Peyer's patch (tissue), 4 donors: ENCODE data around the gene CDC42EP5. TPM values are rescaled to one million over a fixed set of nuclear protein-coding genes. Genes with fewer than 3 reads are reported as not detected.

Source experiments
- DNase-seq, 3 donors: peaks; one replicate each; pipeline ENCODE4 v3.0.0-alpha.2; 2017 to 2019
- H3K27ac ChIP-seq, 4 donors: fragments of 200-600 bp; sonication (generic); one replicate each; pipeline ENCODE4 v1.5.1; 2016 to 2019
- H3K27me3 ChIP-seq, 2 donors: fragments of 200-600 bp; sonication (generic); one replicate each; pipeline ENCODE4 v1.5.1; 2019
- H3K36me3 ChIP-seq, 3 donors: fragments of 200-600 bp; sonication (generic); one replicate each; pipeline ENCODE4 v1.5.1; 2016 to 2019
- H3K4me1 ChIP-seq, 4 donors: fragments of 200-600 bp; sonication (generic); one replicate each; pipeline ENCODE4 v1.5.1; 2016 to 2019
- H3K4me3 ChIP-seq, 4 donors: fragments of 200-600 bp; sonication (generic); 1 replicate in 3 of 4; 2 replicates in 1 of 4; pipeline ENCODE4 v1.5.1; 2016 to 2019; ENCODE audit warnings: mild to moderate bottlenecking in 1 of 4
- H3K9me3 ChIP-seq, 4 donors: fragments of 200-600 bp; sonication (generic); one replicate each; pipeline ENCODE4 v1.5.1; 2016 to 2019; ENCODE audit warnings: mild to moderate bottlenecking in 1 of 4
- CTCF ChIP-seq, 6 experiments: fragments of 450-650 bp in 4 of 6; fragments of 200-600 bp in 2 of 6; sonication (generic) in 1 of 6; IDR thresholded peaks; one replicate each; pipeline ENCODE4 v1.5.1; 2017 to 2019; ENCODE audit warnings: antibody characterized with exemption in 6 of 6, mild to moderate bottlenecking in 3 of 6, moderate library complexity in 1 of 6
- POLR2A ChIP-seq, 2 donors: fragments of 450-650 bp; IDR thresholded peaks; one replicate each; pipeline ENCODE4 v1.5.1; 2017; ENCODE audit warnings: antibody characterized with exemption in 2 of 2, mild to moderate bottlenecking in 2 of 2, moderate library complexity in 2 of 2
- total RNA-seq, 4 donors: library from RNA; depleted of rRNA; stranded (reverse); fragments of >200 nt; gene quantifications; one replicate each; pipeline ENCODE4 v1.1.0, GENCODE V29; 2016

The CDC42EP5 gene
- total RNA-seq, 4 donors from 2014 or later, result 38.0 to 133 (median 94.1) TPM

- no peaks in the 10 kb centered on the region for H3K9me3 ChIP-seq
- no peak overlapping the region for H3K27ac ChIP-seq
- no peak for DNase-seq
- H3K36me3 ChIP-seq, result no peaks in the 10 kb centered on the region
- H3K27me3 ChIP-seq, result no peaks in the 10 kb centered on the region
- no peak overlapping the region for H3K4me3 ChIP-seq
- peaks cover 0 to 15% (median 7%) of the 10 kb centered on the region in 4 donors for H3K4me1 ChIP-seq
- TF ChIP-seq POLR2A (IDR thresholded peaks at IDR 0.05) (no peak), CTCF (IDR thresholded peaks at IDR 0.05) (no peak)
Observed at GRCh38 chr19:54426291-54426931, 46.7 kb downstream of the CDC42EP5 start.

- Histone ChIP-seq H3K4me3 (no peak overlapping the region), H3K9me3 (no peaks in the 10 kb centered on the region), H3K4me1 (peaks cover 0 to 8% (median 3%) of the 10 kb centered on the region in 4 donors), H3K36me3 (no peaks in the 10 kb centered on the region), H3K27ac (no peak overlapping the region), H3K27me3 (peaks cover 0 to 6% of the 10 kb centered on the region in 2 donors)
- TF ChIP-seq CTCF (IDR thresholded peaks at IDR 0.05) (no peak), POLR2A (IDR thresholded peaks at IDR 0.05) (no peak)
- DNase-seq, result no peak
Observed at GRCh38 chr19:54425382-54425723, 47.7 kb downstream of the CDC42EP5 start.

GRCh38 chr19:54424660-54425381 is 48.3 kb downstream of the CDC42EP5 start:
- no peaks in the 10 kb centered on the region for H3K36me3 ChIP-seq
- peaks cover 0 to 7% of the 10 kb centered on the region in 2 donors for H3K27me3 ChIP-seq
- H3K9me3 ChIP-seq, result no peaks in the 10 kb centered on the region
- H3K27ac ChIP-seq, result no peak overlapping the region
- peaks cover 0 to 2% (median 0%) of the 10 kb centered on the region in 4 donors for H3K4me1 ChIP-seq
- TF ChIP-seq POLR2A (IDR thresholded peaks at IDR 0.05), result no peak
- no peak for TF ChIP-seq CTCF (IDR thresholded peaks at IDR 0.05)
- H3K4me3 ChIP-seq, result no peak overlapping the region
- DNase-seq, result no peak

- H3K4me3 ChIP-seq, result no peak overlapping the region
- DNase-seq, result no peak
- no peak overlapping the region for H3K27ac ChIP-seq
- TF ChIP-seq CTCF (IDR thresholded peaks at IDR 0.05), result no peak
- TF ChIP-seq POLR2A (IDR thresholded peaks at IDR 0.05), result no peak
- H3K36me3 ChIP-seq, result no peaks in the 10 kb centered on the region
- no peaks in the 10 kb centered on the region for H3K4me1 ChIP-seq
- no peaks in the 10 kb centered on the region for H3K9me3 ChIP-seq
- peaks cover 0 to 7% of the 10 kb centered on the region in 2 donors for H3K27me3 ChIP-seq
Observed at GRCh38 chr19:54424201-54424600, 48.9 kb downstream of the CDC42EP5 start.

DNA sequence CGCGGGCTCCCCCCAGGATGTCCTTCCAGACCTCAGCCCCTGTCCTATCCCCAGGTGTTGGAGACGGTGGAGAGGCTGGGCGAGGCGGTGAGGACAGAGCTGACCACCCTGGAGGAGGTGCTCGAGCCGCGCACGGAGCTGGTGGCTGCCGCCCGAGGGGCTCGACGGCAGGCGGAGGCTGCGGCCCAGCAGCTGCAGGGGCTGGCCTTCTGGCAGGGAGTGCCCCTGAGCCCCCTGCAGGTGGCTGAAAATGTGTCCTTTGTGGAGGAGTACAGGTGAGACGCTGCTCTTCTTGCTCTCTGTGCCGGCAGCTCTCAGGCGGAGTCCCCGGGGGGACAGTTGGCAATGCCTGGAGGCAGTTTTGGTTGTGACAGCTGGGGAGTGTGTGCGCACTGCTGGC is 51.0 kb downstream of the CDC42EP5 start:
- no peak for TF ChIP-seq CTCF (IDR thresholded peaks at IDR 0.05)
- TF ChIP-seq POLR2A (IDR thresholded peaks at IDR 0.05), result no peak
- DNase-seq, result no peak
- no peaks in the 10 kb centered on the region for H3K9me3 ChIP-seq
- peaks cover 0 to 9% of the 10 kb centered on the region in 2 donors for H3K27me3 ChIP-seq
- no peak overlapping the region for H3K27ac ChIP-seq
- H3K4me3 ChIP-seq, result no peak overlapping the region
- H3K36me3 ChIP-seq, result no peaks in the 10 kb centered on the region
- H3K4me1 ChIP-seq, result no peaks in the 10 kb centered on the region
